ENCODE results near the gene AQP7. TPM values are rescaled to one million over a fixed set of nuclear protein-coding genes. Genes with fewer than 3 reads are reported as not detected.
"Not testable (repeated sequence)": the region's sequence is repeated elsewhere in the genome, so short reads cannot be mapped to it uniquely, and the experiment has no call there.

Gene AQP7
- total RNA-seq, 2 donors from 2014 or later, result 8.3 to 21.0 TPM

GRCh38 chr9:33381231-33381791 lies 21.1 kb downstream of the AQP7 start:
- intact Hi-C loops (cut with DNase I, micrococcal nuclease), result no loop called here
- DNase-seq (no peak), ATAC-seq (peak; percentile 14)

- DNase-seq, result no peak
- intact Hi-C loops (cut with DNase I, micrococcal nuclease), result no loop called here
Observed at GRCh38 chr9:33380390-33381094, 21.8 kb downstream of the AQP7 start.

GRCh38 chr9:33379666-33380389 lies 22.5 kb downstream of the AQP7 start:
- DNase-seq (no peak), ATAC-seq (no peak)
- intact Hi-C loops (cut with DNase I, micrococcal nuclease), result loop anchor here in 1 of 2 donors (10.0 kb wide), 1 partner anchor 85 kb away; no protein-coding TSS in a partner anchor

More at GRCh38 chr9:33380390-33381094, 21.8 kb downstream of the AQP7 start:
- ATAC-seq, result peak; percentile 11

GRCh38 chr9:33378121-33378795 lies 24.1 kb downstream of the AQP7 start:
- DNase-seq (no peak), ATAC-seq (no peak)
- intact Hi-C loops (cut with DNase I, micrococcal nuclease), result loop anchor here in 1 of 2 donors (10.0 kb wide), 1 partner anchor 87 kb away; no protein-coding TSS in a partner anchor

- intact Hi-C loops (cut with DNase I, micrococcal nuclease), result loop anchor here in 1 of 2 donors (10.0 kb wide), 1 partner anchor 88 kb away; no protein-coding TSS in a partner anchor
- DNase-seq (no peak), ATAC-seq (no peak)
Observed at GRCh38 chr9:33377089-33377715, 25.2 kb downstream of the AQP7 start.

GRCh38 chr9:33375841-33376321 lies 26.5 kb downstream of the AQP7 start:
- DNase-seq (no peak), ATAC-seq (no peak)
- intact Hi-C loops (cut with DNase I, micrococcal nuclease), result loop anchor here in 1 of 2 donors (10.0 kb wide), 1 partner anchor 89 kb away; no protein-coding TSS in a partner anchor

- DNase-seq, result no peak
- intact Hi-C loops (cut with DNase I, micrococcal nuclease), result loop anchor here in 1 of 2 donors (10.0 kb wide), 1 partner anchor 89 kb away; no protein-coding TSS in a partner anchor
- ATAC-seq, result peak; percentile 21
Observed at GRCh38 chr9:33375238-33375840, 27.0 kb downstream of the AQP7 start.

- ATAC-seq (peak; percentile 90), DNase-seq (peak; percentile 63 to 83)
- intact Hi-C loops (cut with DNase I, micrococcal nuclease), result loop anchor here in 1 of 2 donors (10.0 kb wide), 1 partner anchor 90 kb away; no protein-coding TSS in a partner anchor
Observed at GRCh38 chr9:33374634-33375237, 27.6 kb downstream of the AQP7 start.

- no peak for DNase-seq
- ATAC-seq, result no peak
- intact Hi-C loops (cut with DNase I, micrococcal nuclease), result loop anchor here in 1 of 2 donors (10.0 kb wide), 1 partner anchor 91 kb away; no protein-coding TSS in a partner anchor
Observed at GRCh38 chr9:33374190-33374589, 28.2 kb downstream of the AQP7 start.

GRCh38 chr9:33372900-33373299 lies 29.5 kb downstream of the AQP7 start:
- DNase-seq (no peak), ATAC-seq (no peak)
- intact Hi-C loops (cut with DNase I, micrococcal nuclease), result loop anchor here in 1 of 2 donors (10.0 kb wide), 1 partner anchor 92 kb away; no protein-coding TSS in a partner anchor

- ATAC-seq (no peak), DNase-seq (no peak)
- intact Hi-C loops (cut with DNase I, micrococcal nuclease), result loop anchor here in 1 of 2 donors (5.0 kb wide), 1 partner anchor 50 kb away; no protein-coding TSS in a partner anchor
Observed at GRCh38 chr9:33366979-33367480, 35.3 kb downstream of the AQP7 start.

- intact Hi-C loops (cut with DNase I, micrococcal nuclease), result loop anchor here in 1 of 2 donors (5.0 kb wide), 1 partner anchor 52 kb away; no protein-coding TSS in a partner anchor
- not testable (repeated sequence) for ATAC-seq, DNase-seq
Observed at GRCh38 chr9:33364814-33365213, 37.6 kb downstream of the AQP7 start.

GRCh38 chr9:33364127-33364526 lies 38.2 kb downstream of the AQP7 start:
- intact Hi-C loops (cut with DNase I, micrococcal nuclease), result no loop called here
- no peak for DNase-seq

GRCh38 chr9:33358641-33359040 lies 43.7 kb downstream of the AQP7 start:
- intact Hi-C loops (cut with DNase I, micrococcal nuclease); ATAC-seq; DNase-seq: not testable (repeated sequence)

More at GRCh38 chr9:33364127-33364526, 38.2 kb downstream of the AQP7 start:
- ATAC-seq, result no peak

GRCh38 chr9:33355933-33356332 lies 46.4 kb downstream of the AQP7 start:
- DNase-seq (no peak), ATAC-seq (no peak)
- intact Hi-C loops (cut with DNase I, micrococcal nuclease), result no loop called here

- ATAC-seq (no peak), DNase-seq (no peak)
- intact Hi-C loops (cut with DNase I, micrococcal nuclease), result no loop called here
Observed at GRCh38 chr9:33354651-33355211, 47.6 kb downstream of the AQP7 start.

- DNase-seq (no peak), ATAC-seq (no peak)
- intact Hi-C loops (cut with DNase I, micrococcal nuclease), result no loop called here
Observed at GRCh38 chr9:33351547-33351946, 50.8 kb downstream of the AQP7 start.

Data from left colon (tissue), 2 donors.